B cell (primary cell): ENCODE data around the gene FLNA.

Experiments used
- EZH2 ChIP-seq: IDR thresholded peaks from 2 replicates; pipeline ENCODE4 v1.6.1; 2012; ENCODE audit warnings: borderline replicate concordance, low read depth, mild to moderate bottlenecking, moderate library complexity, low read length; ENCODE audit not compliant: insufficient read depth, poor library complexity, severe bottlenecking
- TF ChIP-seq, protein P1 (sequence below): fragments of 200-600 bp; IDR thresholded peaks from one replicate; pipeline ENCODE4 v1.8.0; 2022; ENCODE audit warnings: antibody characterized with exemption, mild to moderate bottlenecking

DNA sequence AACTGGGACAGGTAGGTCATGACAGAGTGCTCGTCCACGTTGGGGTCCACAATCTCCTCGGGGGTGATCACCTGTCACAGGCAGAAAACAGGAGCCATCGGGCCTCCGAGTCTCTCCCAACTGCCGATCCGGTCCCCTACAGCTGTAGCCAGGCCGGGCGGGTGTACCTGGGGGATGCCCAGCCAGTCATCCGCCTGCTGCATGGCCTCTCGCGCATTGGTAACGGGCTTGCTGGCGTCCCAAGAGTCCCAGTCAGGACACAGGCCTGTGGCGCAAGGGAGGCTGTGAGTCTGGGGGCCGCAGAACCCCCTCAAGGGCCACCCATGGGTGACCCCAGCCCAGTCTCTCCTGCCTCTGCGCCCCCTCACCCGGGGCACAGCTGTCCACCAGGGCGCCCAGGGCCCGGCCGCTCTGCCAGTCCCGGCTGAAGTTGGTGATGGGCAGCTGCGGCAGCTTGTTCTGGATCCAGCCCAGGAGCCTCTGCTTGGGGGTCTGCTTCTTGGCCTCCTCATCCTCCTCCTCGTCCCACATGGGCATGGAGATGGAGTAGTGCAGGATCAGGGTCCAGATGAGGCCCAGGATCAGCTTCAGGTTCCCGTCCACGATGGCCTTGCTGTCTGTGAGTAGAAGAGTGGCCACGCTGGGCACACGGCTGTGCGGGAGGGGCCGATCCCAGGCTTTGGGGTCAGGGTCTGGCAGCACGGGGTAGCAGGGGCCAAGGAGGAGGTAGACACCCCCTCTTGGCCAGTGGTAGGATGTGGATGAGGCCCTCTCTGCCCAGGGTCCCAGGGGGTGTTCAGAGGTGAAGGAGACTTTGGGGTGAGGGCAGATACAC, 6.7 kb downstream of the FLNA start:
- TF ChIP-seq, protein P1, sequence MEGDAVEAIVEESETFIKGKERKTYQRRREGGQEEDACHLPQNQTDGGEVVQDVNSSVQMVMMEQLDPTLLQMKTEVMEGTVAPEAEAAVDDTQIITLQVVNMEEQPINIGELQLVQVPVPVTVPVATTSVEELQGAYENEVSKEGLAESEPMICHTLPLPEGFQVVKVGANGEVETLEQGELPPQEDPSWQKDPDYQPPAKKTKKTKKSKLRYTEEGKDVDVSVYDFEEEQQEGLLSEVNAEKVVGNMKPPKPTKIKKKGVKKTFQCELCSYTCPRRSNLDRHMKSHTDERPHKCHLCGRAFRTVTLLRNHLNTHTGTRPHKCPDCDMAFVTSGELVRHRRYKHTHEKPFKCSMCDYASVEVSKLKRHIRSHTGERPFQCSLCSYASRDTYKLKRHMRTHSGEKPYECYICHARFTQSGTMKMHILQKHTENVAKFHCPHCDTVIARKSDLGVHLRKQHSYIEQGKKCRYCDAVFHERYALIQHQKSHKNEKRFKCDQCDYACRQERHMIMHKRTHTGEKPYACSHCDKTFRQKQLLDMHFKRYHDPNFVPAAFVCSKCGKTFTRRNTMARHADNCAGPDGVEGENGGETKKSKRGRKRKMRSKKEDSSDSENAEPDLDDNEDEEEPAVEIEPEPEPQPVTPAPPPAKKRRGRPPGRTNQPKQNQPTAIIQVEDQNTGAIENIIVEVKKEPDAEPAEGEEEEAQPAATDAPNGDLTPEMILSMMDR = no peak
- no peak for TF ChIP-seq EZH2
